DND-41 (cell line): ENCODE results near the gene NRXN3.

Experiments
- CTCF ChIP-seq: IDR thresholded peaks from 2 replicates; pipeline ENCODE4 v1.5.1; 2012; ENCODE audit warnings: borderline replicate concordance, low read length, moderate library complexity, mild to moderate bottlenecking; ENCODE audit not compliant: poor library complexity, severe bottlenecking; ENCODE audit errors: extremely low read depth
- EZH2 ChIP-seq: IDR thresholded peaks from 3 replicates; pipeline ENCODE4 v1.6.1; 2012; ENCODE audit warnings: borderline replicate concordance, low read depth, mild to moderate bottlenecking, moderate library complexity, low read length, inconsistent platforms; ENCODE audit not compliant: severe bottlenecking

- TF ChIP-seq CTCF (no peak), EZH2 (no peak)
Observed at GRCh38 chr14:78631551-78631950, 461.4 kb downstream of the NRXN3 start.
